Fibroblast of lung (primary cell): ENCODE data around the gene ISOC2. TPM values are rescaled to one million over a fixed set of nuclear protein-coding genes. Genes with fewer than 3 reads are reported as not detected.

Source experiments
- DNase-seq, 2 donors: peaks; one replicate each; pipeline versions ENCODE4 v3.0.0 to v3.0.0-alpha.2; 2010; ENCODE audit warnings: low read depth in 2 of 2
- H2AFZ ChIP-seq: 2 replicates; pipeline ENCODE4 v1.5.1; 2012; ENCODE audit warnings: low read length, control low read depth, inconsistent platforms
- H3K27ac ChIP-seq: 2 replicates; pipeline ENCODE4 v1.5.1; 2011; ENCODE audit warnings: low read length, control low read depth; ENCODE audit not compliant: insufficient read depth
- H3K27me3 ChIP-seq: 2 replicates; pipeline ENCODE4 v1.5.1; 2011; ENCODE audit warnings: mild to moderate bottlenecking, low read length; ENCODE audit not compliant: control insufficient read depth, insufficient read depth
- H3K36me3 ChIP-seq: 2 replicates; pipeline ENCODE4 v1.5.1; 2011; ENCODE audit warnings: low read length; ENCODE audit not compliant: control insufficient read depth, insufficient read depth
- H3K4me1 ChIP-seq: 2 replicates; pipeline ENCODE4 v1.5.1; 2011; ENCODE audit warnings: low read length; ENCODE audit not compliant: control insufficient read depth, insufficient read depth; ENCODE audit errors: extremely low read depth
- H3K4me2 ChIP-seq: 2 replicates; pipeline ENCODE4 v1.5.1; 2011; ENCODE audit warnings: low read length, control low read depth; ENCODE audit not compliant: insufficient read depth; ENCODE audit errors: extremely low read depth
- H3K4me3 ChIP-seq, 4 experiments: fragments of 200-600 bp in 1 of 4; sonication (generic) in 1 of 4; replicated peaks in 1 of 4; 2 replicates each; pipeline ENCODE4 v1.5.1; 2011 to 2016; ENCODE audit warnings: low read length in 4 of 4, low read depth in 3 of 4, mild to moderate bottlenecking in 3 of 4, control low read depth in 2 of 4, inconsistent platforms in 1 of 4, mixed read lengths in 1 of 4; ENCODE audit not compliant: insufficient read depth in 1 of 4; ENCODE audit errors: control extremely low read depth in 1 of 4
- H3K79me2 ChIP-seq: 2 replicates; pipeline ENCODE4 v1.5.1; 2012; ENCODE audit warnings: mild to moderate bottlenecking, low read length, inconsistent platforms; ENCODE audit not compliant: control insufficient read depth, insufficient read depth
- H3K9ac ChIP-seq: 2 replicates; pipeline ENCODE4 v1.5.1; 2011; ENCODE audit warnings: mild to moderate bottlenecking, low read length, control low read depth; ENCODE audit not compliant: insufficient read depth
- H3K9me3 ChIP-seq: 2 replicates; pipeline ENCODE4 v1.5.1; 2012; ENCODE audit warnings: low read depth, low read length; ENCODE audit not compliant: control insufficient read depth, insufficient read depth
- H4K20me1 ChIP-seq: 2 replicates; pipeline ENCODE4 v1.5.1; 2011; ENCODE audit warnings: low read length; ENCODE audit not compliant: control insufficient read depth, insufficient read depth; ENCODE audit errors: extremely low read depth
- EZH2 ChIP-seq: IDR thresholded peaks from 2 replicates; pipeline ENCODE4 v1.5.1; 2012; ENCODE audit warnings: low read length, control low read depth, mild to moderate bottlenecking; ENCODE audit errors: missing control alignments
- polyA plus RNA-seq, 2 donors: library from polyadenylated mRNA; depleted of rRNA in 1 of 2; stranded (reverse) in 1 of 2; unstranded in 1 of 2; fragments of >200 nt; gene quantifications; 2 replicates each; pipeline ENCODE4 v1.2.1, GENCODE V29; 2011 to 2012; ENCODE audit warnings: missing spikeins in 1 of 2
- total RNA-seq: library from RNA; depleted of rRNA; stranded (reverse); fragments of >200 nt; gene quantifications from 2 replicates; pipeline ENCODE4 v1.2.1, GENCODE V29; 2014
- TF ChIP-seq, protein P1 (sequence below), 2 donors: IDR thresholded peaks in 1 of 2; conservative IDR thresholded peaks in 1 of 2; 1 replicate in 1 of 2; 2 replicates in 1 of 2; pipeline ENCODE4 v1.5.1; 2011 to 2012; ENCODE audit warnings: low read length in 2 of 2, control low read depth in 1 of 2, inconsistent platforms in 1 of 2, low read depth in 1 of 2, mild to moderate bottlenecking in 1 of 2

The ISOC2 gene
- total and polyA plus RNA-seq, 2 donors (not counting 1 experiment from before 2014, with no cell fraction given): 24.8 to 35.5 TPM

- Histone ChIP-seq H3K27me3 (no peaks in the 10 kb centered on the region), H3K9me3 (no peaks in the 10 kb centered on the region), H3K4me3 (no peak overlapping the region), H2AFZ (no peak overlapping the region), H3K27ac (no peak overlapping the region), H4K20me1 (no peaks in the 10 kb centered on the region), H3K9ac (no peak overlapping the region), H3K79me2 (peaks cover 9% of the 10 kb centered on the region), H3K4me1 (no peaks in the 10 kb centered on the region), H3K4me2 (no peak overlapping the region), H3K36me3 (no peaks in the 10 kb centered on the region)
- TF ChIP-seq, protein P1, sequence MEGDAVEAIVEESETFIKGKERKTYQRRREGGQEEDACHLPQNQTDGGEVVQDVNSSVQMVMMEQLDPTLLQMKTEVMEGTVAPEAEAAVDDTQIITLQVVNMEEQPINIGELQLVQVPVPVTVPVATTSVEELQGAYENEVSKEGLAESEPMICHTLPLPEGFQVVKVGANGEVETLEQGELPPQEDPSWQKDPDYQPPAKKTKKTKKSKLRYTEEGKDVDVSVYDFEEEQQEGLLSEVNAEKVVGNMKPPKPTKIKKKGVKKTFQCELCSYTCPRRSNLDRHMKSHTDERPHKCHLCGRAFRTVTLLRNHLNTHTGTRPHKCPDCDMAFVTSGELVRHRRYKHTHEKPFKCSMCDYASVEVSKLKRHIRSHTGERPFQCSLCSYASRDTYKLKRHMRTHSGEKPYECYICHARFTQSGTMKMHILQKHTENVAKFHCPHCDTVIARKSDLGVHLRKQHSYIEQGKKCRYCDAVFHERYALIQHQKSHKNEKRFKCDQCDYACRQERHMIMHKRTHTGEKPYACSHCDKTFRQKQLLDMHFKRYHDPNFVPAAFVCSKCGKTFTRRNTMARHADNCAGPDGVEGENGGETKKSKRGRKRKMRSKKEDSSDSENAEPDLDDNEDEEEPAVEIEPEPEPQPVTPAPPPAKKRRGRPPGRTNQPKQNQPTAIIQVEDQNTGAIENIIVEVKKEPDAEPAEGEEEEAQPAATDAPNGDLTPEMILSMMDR (conservative IDR thresholded peaks at IDR 0.05 in 1 of 2, IDR thresholded peaks at IDR 0.05 in 1 of 2; ENCODE audit: low read depth in 1 of 2, low read length in 2 of 2): no peak
- TF ChIP-seq EZH2: no peak
- DNase-seq: peak in 1 of 2 donors; percentile 42
Measured at GRCh38 chr19:55473225-55474012, 12.0 kb upstream of the ISOC2 start.

- Histone ChIP-seq H4K20me1 (no peaks in the 10 kb centered on the region), H3K27me3 (no peaks in the 10 kb centered on the region), H3K36me3 (no peaks in the 10 kb centered on the region), H3K4me2 (no peak overlapping the region), H3K9me3 (no peaks in the 10 kb centered on the region), H3K4me1 (peaks cover 4% of the 10 kb centered on the region), H3K4me3 (no peak overlapping the region), H3K9ac (no peak overlapping the region), H2AFZ (no peak overlapping the region), H3K27ac (no peak overlapping the region), H3K79me2 (no peaks in the 10 kb centered on the region)
- TF ChIP-seq, protein P1 (conservative IDR thresholded peaks at IDR 0.05 in 1 of 2, IDR thresholded peaks at IDR 0.05 in 1 of 2; ENCODE audit: low read depth in 1 of 2, low read length in 2 of 2): no peak
- TF ChIP-seq EZH2: no peak
- DNase-seq: peak; percentile 37 to 90
Measured at GRCh38 chr19:55472463-55472862, 11.0 kb upstream of the ISOC2 start.

DNA sequence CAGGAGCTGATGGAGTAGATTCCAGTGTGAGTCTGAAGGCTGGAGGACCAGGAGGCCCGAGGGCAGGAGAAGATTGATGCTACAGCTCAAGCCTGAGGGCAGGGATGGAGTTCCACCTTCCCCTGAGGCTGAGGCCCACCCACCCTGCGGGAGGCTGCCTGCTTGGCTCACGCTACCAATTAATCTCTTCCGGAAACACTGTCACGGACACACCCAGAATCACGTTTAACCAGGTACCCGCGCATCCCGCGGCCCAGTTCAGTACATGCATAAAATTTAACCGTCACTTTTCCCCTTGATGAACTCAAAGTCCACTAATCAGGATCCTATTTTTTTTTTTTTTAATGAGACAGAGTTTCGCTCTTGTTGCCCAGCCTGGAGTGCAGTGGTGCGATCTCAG is 9.8 kb upstream of the ISOC2 start:
- Histone ChIP-seq H3K27ac (no peak overlapping the region), H3K36me3 (no peaks in the 10 kb centered on the region), H3K27me3 (no peaks in the 10 kb centered on the region), H3K9ac (no peak overlapping the region), H3K4me1 (peaks cover 4% of the 10 kb centered on the region), H3K79me2 (no peaks in the 10 kb centered on the region), H3K4me2 (no peak overlapping the region), H3K4me3 (no peak overlapping the region), H4K20me1 (no peaks in the 10 kb centered on the region), H3K9me3 (no peaks in the 10 kb centered on the region), H2AFZ (no peak overlapping the region)
- TF ChIP-seq EZH2: no peak
- TF ChIP-seq, protein P1 (conservative IDR thresholded peaks at IDR 0.05 in 1 of 2, IDR thresholded peaks at IDR 0.05 in 1 of 2; ENCODE audit: low read depth in 1 of 2, low read length in 2 of 2): no peak
- DNase-seq: no peak
